Uterus (tissue), 2 donors: Measurements from ENCODE around the gene CRIM1.

Experiments used
- POLR2A ChIP-seq, 2 donors: fragments of 450-650 bp; IDR thresholded peaks; one replicate each; pipeline ENCODE4 v1.6.1; 2016; ENCODE audit warnings: antibody characterized with exemption in 2 of 2, mild to moderate bottlenecking in 1 of 2, moderate library complexity in 1 of 2
- TF ChIP-seq, protein P1 (sequence below), 4 experiments: fragments of 200-600 bp in 2 of 4; fragments of 450-650 bp in 2 of 4; sonication (generic) in 2 of 4; IDR thresholded peaks; one replicate each; pipeline ENCODE4 v1.5.1; 2016 to 2019; ENCODE audit warnings: antibody characterized with exemption in 4 of 4, mild to moderate bottlenecking in 2 of 4, moderate library complexity in 1 of 4

DNA sequence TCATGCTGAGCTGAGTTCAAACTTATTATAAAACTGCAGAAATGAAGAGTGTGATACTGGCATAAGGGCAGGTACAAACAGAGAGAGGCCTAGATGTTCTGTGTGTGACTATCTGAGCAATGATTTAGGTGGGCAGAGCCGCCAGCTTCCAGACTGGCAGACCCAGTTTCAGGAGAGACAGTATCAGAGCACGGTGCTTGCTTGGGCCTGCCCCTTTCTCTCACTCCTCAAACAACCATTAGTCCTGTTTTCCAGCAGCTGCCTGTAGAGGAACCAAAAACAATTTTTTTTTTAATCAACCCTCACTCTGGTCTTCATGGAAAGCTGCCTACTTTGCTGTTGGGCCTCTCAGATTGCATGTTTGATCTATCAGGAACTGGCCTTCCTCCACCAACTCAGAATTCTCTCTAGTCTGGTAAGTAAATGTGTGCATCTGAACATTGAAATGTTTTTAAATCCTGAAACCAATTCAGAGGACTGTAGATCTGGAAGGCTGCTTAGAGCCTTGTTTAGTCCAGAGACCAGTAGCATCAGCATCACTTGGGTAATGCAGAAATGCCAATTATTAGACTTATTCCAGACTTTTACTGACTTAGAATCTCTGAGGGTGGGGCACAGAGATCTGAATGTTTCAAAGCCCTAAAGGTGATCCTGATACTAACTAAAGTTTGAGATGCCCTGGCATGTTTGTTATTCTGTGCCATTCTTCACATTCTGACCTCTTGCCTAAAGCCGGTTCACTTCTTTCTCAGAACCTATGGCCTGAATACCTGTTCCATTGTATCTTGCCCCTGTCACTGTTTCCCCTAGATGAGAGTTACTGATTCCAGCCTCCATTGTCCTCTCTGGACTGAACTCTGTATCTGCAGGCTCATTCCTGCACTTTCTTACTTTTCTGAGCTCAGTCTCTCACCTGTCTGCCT lies 24.8 kb upstream of the CRIM1 start:
- TF ChIP-seq, protein P1, sequence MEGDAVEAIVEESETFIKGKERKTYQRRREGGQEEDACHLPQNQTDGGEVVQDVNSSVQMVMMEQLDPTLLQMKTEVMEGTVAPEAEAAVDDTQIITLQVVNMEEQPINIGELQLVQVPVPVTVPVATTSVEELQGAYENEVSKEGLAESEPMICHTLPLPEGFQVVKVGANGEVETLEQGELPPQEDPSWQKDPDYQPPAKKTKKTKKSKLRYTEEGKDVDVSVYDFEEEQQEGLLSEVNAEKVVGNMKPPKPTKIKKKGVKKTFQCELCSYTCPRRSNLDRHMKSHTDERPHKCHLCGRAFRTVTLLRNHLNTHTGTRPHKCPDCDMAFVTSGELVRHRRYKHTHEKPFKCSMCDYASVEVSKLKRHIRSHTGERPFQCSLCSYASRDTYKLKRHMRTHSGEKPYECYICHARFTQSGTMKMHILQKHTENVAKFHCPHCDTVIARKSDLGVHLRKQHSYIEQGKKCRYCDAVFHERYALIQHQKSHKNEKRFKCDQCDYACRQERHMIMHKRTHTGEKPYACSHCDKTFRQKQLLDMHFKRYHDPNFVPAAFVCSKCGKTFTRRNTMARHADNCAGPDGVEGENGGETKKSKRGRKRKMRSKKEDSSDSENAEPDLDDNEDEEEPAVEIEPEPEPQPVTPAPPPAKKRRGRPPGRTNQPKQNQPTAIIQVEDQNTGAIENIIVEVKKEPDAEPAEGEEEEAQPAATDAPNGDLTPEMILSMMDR (IDR thresholded peaks at IDR 0.05) = no peak
- no peak for TF ChIP-seq POLR2A (IDR thresholded peaks at IDR 0.05)
